Peyer's patch (tissue), 4 donors: Measurements from ENCODE around the gene CWC27.

Source experiments
- POLR2A ChIP-seq, 2 donors: fragments of 450-650 bp; IDR thresholded peaks; one replicate each; pipeline ENCODE4 v1.5.1; 2017; ENCODE audit warnings: antibody characterized with exemption in 2 of 2, mild to moderate bottlenecking in 2 of 2, moderate library complexity in 2 of 2
- TF ChIP-seq, protein P1 (sequence below), 6 experiments: fragments of 450-650 bp in 4 of 6; fragments of 200-600 bp in 2 of 6; sonication (generic) in 1 of 6; IDR thresholded peaks; one replicate each; pipeline ENCODE4 v1.5.1; 2017 to 2019; ENCODE audit warnings: antibody characterized with exemption in 6 of 6, mild to moderate bottlenecking in 3 of 6, moderate library complexity in 1 of 6

DNA sequence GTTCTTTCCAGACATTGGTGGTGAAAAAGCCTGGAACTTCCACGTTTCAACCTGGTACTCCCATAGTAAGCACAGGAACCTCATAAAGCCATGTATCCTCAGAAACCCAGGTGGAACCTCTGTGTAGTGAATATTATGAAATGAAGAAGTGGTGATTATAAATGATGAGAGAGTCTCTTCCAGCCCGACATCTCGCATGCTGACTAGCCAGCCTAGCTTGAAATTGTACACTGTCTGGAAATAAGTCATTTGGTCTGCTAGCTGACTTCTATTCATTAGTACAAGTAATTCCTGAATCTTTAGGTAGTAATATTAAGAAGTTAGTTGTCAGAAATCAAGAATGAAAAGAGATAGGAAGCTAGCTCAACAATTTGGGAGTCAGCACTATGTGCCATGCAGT is 203.3 kb downstream of the CWC27 start:
- TF ChIP-seq, protein P1, sequence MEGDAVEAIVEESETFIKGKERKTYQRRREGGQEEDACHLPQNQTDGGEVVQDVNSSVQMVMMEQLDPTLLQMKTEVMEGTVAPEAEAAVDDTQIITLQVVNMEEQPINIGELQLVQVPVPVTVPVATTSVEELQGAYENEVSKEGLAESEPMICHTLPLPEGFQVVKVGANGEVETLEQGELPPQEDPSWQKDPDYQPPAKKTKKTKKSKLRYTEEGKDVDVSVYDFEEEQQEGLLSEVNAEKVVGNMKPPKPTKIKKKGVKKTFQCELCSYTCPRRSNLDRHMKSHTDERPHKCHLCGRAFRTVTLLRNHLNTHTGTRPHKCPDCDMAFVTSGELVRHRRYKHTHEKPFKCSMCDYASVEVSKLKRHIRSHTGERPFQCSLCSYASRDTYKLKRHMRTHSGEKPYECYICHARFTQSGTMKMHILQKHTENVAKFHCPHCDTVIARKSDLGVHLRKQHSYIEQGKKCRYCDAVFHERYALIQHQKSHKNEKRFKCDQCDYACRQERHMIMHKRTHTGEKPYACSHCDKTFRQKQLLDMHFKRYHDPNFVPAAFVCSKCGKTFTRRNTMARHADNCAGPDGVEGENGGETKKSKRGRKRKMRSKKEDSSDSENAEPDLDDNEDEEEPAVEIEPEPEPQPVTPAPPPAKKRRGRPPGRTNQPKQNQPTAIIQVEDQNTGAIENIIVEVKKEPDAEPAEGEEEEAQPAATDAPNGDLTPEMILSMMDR (IDR thresholded peaks at IDR 0.05) = no peak
- no peak for TF ChIP-seq POLR2A (IDR thresholded peaks at IDR 0.05)
